Lower leg skin (tissue), 4 donors: ENCODE results near the gene DMRTA1. TPM values are rescaled to one million over a fixed set of nuclear protein-coding genes. Genes with fewer than 3 reads are reported as not detected.

Experiments
- DNase-seq, 2 donors: peaks; one replicate each; pipeline ENCODE4 v3.0.0-alpha.2; 2019; ENCODE audit warnings: low spot score in 2 of 2
- H3K4me3 ChIP-seq: fragments of 200-600 bp; sonication (generic); 2 replicates; pipeline ENCODE4 v1.5.1; 2017; ENCODE audit warnings: mild to moderate bottlenecking, low read depth; ENCODE audit not compliant: poor library complexity, severe bottlenecking
- CTCF ChIP-seq, 3 donors: fragments of 450-650 bp; IDR thresholded peaks; one replicate each; pipeline ENCODE4 v1.5.1; 2016; ENCODE audit warnings: antibody characterized with exemption in 3 of 3, mild to moderate bottlenecking in 3 of 3, moderate library complexity in 2 of 3
- POLR2A ChIP-seq, 2 donors: fragments of 450-650 bp; IDR thresholded peaks; one replicate each; pipeline ENCODE4 v1.6.1; 2016 to 2017; ENCODE audit warnings: antibody characterized with exemption in 2 of 2, mild to moderate bottlenecking in 1 of 2, moderate library complexity in 1 of 2
- WGBS, 2 donors: methylation state at CpG; one replicate each; pipeline ENCODE4 v1.1.5; 2018; 5-methylcytosine and 5-hydroxymethylcytosine counted together
- intact Hi-C: fragments of 100-400 bp; cut with DNase I; formaldehyde crosslinking; loops from one replicate; pipeline ENCODE4 v1.15.0; 2023; ENCODE audit warnings: low total_unique reads
- total RNA-seq, 4 donors: library from RNA; depleted of rRNA; stranded (reverse); fragments of >200 nt; gene quantifications; one replicate each; pipeline ENCODE4 v1.1.0, GENCODE V29; 2016

Gene DMRTA1
- total RNA-seq, 4 donors from 2014 or later = 0.07 to 1.4 (median 0.62) TPM

GRCh38 chr9:22440841-22441240 is 5.8 kb upstream of the DMRTA1 start:
- 93% methylated on average over 16 of the region's 16 CpGs for WGBS, 2 donors
- no peak for DNase-seq
- no peak for TF ChIP-seq POLR2A (IDR thresholded peaks at IDR 0.05)
- TF ChIP-seq CTCF (IDR thresholded peaks at IDR 0.05) = no peak
- H3K4me3 ChIP-seq = no peak overlapping the region
- intact Hi-C loops = loop anchor here (10.0 kb wide), 1 partner anchor 626 kb away; no protein-coding TSS in a partner anchor

- no peak for TF ChIP-seq POLR2A (IDR thresholded peaks at IDR 0.05)
- TF ChIP-seq CTCF (IDR thresholded peaks at IDR 0.05) = no peak
- WGBS, 2 donors = 2% methylated on average over 30 to 38 of the region's 70 CpGs
- DNase-seq = no peak
These were observed 460 bp downstream of the DMRTA1 start for GRCh38 chr9:22446950-22447617.

GRCh38 chr9:22447618-22448305 is 1.1 kb downstream of the DMRTA1 start:
- intact Hi-C loops = loop anchor here (10.0 kb wide), 1 partner anchor 633 kb away; no protein-coding TSS in a partner anchor
- peak overlapping the region; percentile 29 for H3K4me3 ChIP-seq
- WGBS, 2 donors = 25 to 38% methylated on average over 12 to 16 of the region's 17 CpGs
- no peak for DNase-seq
- no peak for TF ChIP-seq CTCF (IDR thresholded peaks at IDR 0.05)
- TF ChIP-seq POLR2A (IDR thresholded peaks at IDR 0.05) = no peak

More at GRCh38 chr9:22446950-22447617, 460 bp downstream of the DMRTA1 start:
- intact Hi-C loops = loop anchor here (10.0 kb wide), 1 partner anchor 632 kb away; no protein-coding TSS in a partner anchor
- H3K4me3 ChIP-seq = peak overlapping the region; percentile 29

GRCh38 chr9:22449719-22450118 is 3.1 kb downstream of the DMRTA1 start:
- H3K4me3 ChIP-seq = no peak overlapping the region
- intact Hi-C loops = loop anchor here (10.0 kb wide), 1 partner anchor 635 kb away; no protein-coding TSS in a partner anchor
- TF ChIP-seq CTCF (IDR thresholded peaks at IDR 0.05) (no peak), POLR2A (IDR thresholded peaks at IDR 0.05) (no peak)
- no peak for DNase-seq

GRCh38 chr9:22452415-22453010 is 5.9 kb downstream of the DMRTA1 start:
- peak in 1 of 2 donors; percentile 32 for DNase-seq
- intact Hi-C loops = no loop called here
- TF ChIP-seq CTCF (IDR thresholded peaks at IDR 0.05) (no peak), POLR2A (IDR thresholded peaks at IDR 0.05) (no peak)
- H3K4me3 ChIP-seq = no peak overlapping the region
- WGBS, 2 donors = 7 to 8% methylated on average over 4 of the region's 4 CpGs
